Measurements from ENCODE around the gene SLAMF7.

- TF ChIP-seq CTCF (IDR thresholded peaks at IDR 0.05 in 2 of 3, conservative IDR thresholded peaks at IDR 0.05 in 1 of 3; ENCODE audit: control insufficient read depth in 2 of 3, extremely low read depth in 1 of 3, insufficient read depth in 1 of 3, low read depth in 3 of 3, low read length in 3 of 3) (no peak), ZZZ3 (IDR thresholded peaks at IDR 0.05; ENCODE audit: control insufficient read depth, insufficient read length, low read depth) (no peak), NFYA (IDR thresholded peaks at IDR 0.05; ENCODE audit: borderline replicate concordance, low read depth, low read length) (no peak), EZH2 (IDR thresholded peaks at IDR 0.05; ENCODE audit: borderline replicate concordance, control insufficient read depth, low read depth, low read length) (no peak), RELA (IDR thresholded peaks at IDR 0.05; ENCODE audit: borderline replicate concordance, partially characterized antibody) (no peak)
- TF ChIP-seq, protein P1, sequence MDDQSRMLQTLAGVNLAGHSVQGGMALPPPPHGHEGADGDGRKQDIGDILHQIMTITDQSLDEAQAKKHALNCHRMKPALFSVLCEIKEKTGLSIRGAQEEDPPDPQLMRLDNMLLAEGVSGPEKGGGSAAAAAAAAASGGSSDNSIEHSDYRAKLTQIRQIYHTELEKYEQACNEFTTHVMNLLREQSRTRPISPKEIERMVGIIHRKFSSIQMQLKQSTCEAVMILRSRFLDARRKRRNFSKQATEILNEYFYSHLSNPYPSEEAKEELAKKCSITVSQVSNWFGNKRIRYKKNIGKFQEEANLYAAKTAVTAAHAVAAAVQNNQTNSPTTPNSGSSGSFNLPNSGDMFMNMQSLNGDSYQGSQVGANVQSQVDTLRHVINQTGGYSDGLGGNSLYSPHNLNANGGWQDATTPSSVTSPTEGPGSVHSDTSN (IDR thresholded peaks at IDR 0.05; ENCODE audit: insufficient replicate concordance, low read depth, low read length), result no peak
Observed at GRCh38 chr1:160747717-160748116, 8.7 kb downstream of the SLAMF7 start.

Data from GM12878 (cell line).